GM23338 (cell line): Measurements from ENCODE around the gene RAB5IF. TPM values are rescaled to one million over a fixed set of nuclear protein-coding genes. Genes with fewer than 3 reads are reported as not detected.

Source experiments
- ATAC-seq: fragments of 200-7000 bp; cut with Tn5 transposase; 3 replicates; pipeline ENCODE4 v1.9.1; 2020
- DNase-seq: peaks from one replicate; pipeline ENCODE4 v3.0.0-alpha.2; 2015; ENCODE audit warnings: low spot score
- H2AFZ ChIP-seq: fragments of 200-600 bp; sonication (generic); 2 replicates; pipeline ENCODE4 v1.8.0; 2016; ENCODE audit warnings: antibody characterized with exemption, mild to moderate bottlenecking, moderate library complexity
- H3F3A ChIP-seq: fragments of 200-600 bp; sonication (generic); replicated peaks from 2 replicates; pipeline ENCODE4 v1.8.0; 2017; ENCODE audit warnings: antibody characterized with exemption, mixed run types, low read depth
- H3K27ac ChIP-seq: fragments of 200-600 bp; sonication (generic); 2 replicates; pipeline ENCODE4 v1.6.1; 2016; ENCODE audit warnings: low read depth
- H3K27me3 ChIP-seq: fragments of 200-600 bp; sonication (generic); 2 replicates; pipeline ENCODE4 v1.8.0; 2016; ENCODE audit warnings: mild to moderate bottlenecking, mixed run types, moderate library complexity; ENCODE audit not compliant: insufficient read depth
- H3K36me3 ChIP-seq: fragments of 200-600 bp; sonication (generic); 2 replicates; pipeline ENCODE4 v1.8.0; 2016; ENCODE audit warnings: mild to moderate bottlenecking; ENCODE audit not compliant: insufficient read depth
- H3K4me1 ChIP-seq: fragments of 200-600 bp; sonication (generic); 2 replicates; pipeline ENCODE4 v1.8.0; 2016; ENCODE audit warnings: mild to moderate bottlenecking, moderate library complexity; ENCODE audit not compliant: insufficient read depth
- H3K4me2 ChIP-seq: fragments of 200-600 bp; sonication (generic); 2 replicates; pipeline ENCODE4 v1.7.1; 2017; ENCODE audit warnings: mixed run types
- H3K4me3 ChIP-seq: fragments of 200-600 bp; sonication (generic); 2 replicates; pipeline ENCODE4 v1.6.1; 2016; ENCODE audit warnings: mixed run types
- H3K79me2 ChIP-seq: fragments of 200-600 bp; sonication (generic); replicated peaks from 2 replicates; pipeline ENCODE4 v1.8.0; 2017; ENCODE audit warnings: mild to moderate bottlenecking; ENCODE audit not compliant: insufficient read depth
- H3K9me2 ChIP-seq: fragments of 200-600 bp; sonication (generic); 2 replicates; pipeline ENCODE4 v1.8.0; 2017; ENCODE audit not compliant: insufficient read depth
- H4K20me1 ChIP-seq: fragments of 200-600 bp; sonication (generic); replicated peaks from 2 replicates; pipeline ENCODE4 v1.8.0; 2017; ENCODE audit warnings: mild to moderate bottlenecking; ENCODE audit not compliant: insufficient read depth
- H3K27ac Mint-ChIP-seq: 2 replicates; pipeline ENCODE4 v1.8.0; 2020; ENCODE audit warnings: inconsistent platforms, mild to moderate bottlenecking, moderate library complexity, mixed read lengths
- H3K27me3 Mint-ChIP-seq: 3 replicates; pipeline ENCODE4 v1.8.0; 2022; ENCODE audit warnings: low read depth, mild to moderate bottlenecking, moderate library complexity, mixed read lengths, inconsistent platforms; ENCODE audit not compliant: insufficient read depth, poor library complexity
- H3K36me3 Mint-ChIP-seq: 3 replicates; pipeline ENCODE4 v1.8.0; 2021; ENCODE audit warnings: low read depth, mild to moderate bottlenecking, inconsistent platforms, moderate library complexity, mixed read lengths
- H3K4me1 Mint-ChIP-seq: 3 replicates; pipeline ENCODE4 v1.8.0; 2020; ENCODE audit warnings: mild to moderate bottlenecking, inconsistent platforms, mixed read lengths
- H3K4me3 Mint-ChIP-seq: 3 replicates; pipeline ENCODE4 v1.8.0; 2021; ENCODE audit warnings: moderate library complexity, mild to moderate bottlenecking, inconsistent platforms, mixed read lengths
- H3K9me3 Mint-ChIP-seq: 3 replicates; pipeline ENCODE4 v1.8.0; 2020; ENCODE audit warnings: moderate library complexity, mild to moderate bottlenecking, inconsistent platforms, mixed read lengths
- ETS1 ChIP-seq: IDR thresholded peaks from 2 replicates; pipeline ENCODE4 v1.6.1; 2016; ENCODE audit warnings: antibody characterized with exemption
- EZH2 ChIP-seq: fragments of 200-600 bp; sonication (generic); IDR thresholded peaks from one replicate; pipeline ENCODE4 v1.8.0; 2017; ENCODE audit warnings: antibody characterized with exemption, mild to moderate bottlenecking, low read depth; ENCODE audit not compliant: unreplicated experiment
- EZH2phosphoT487 ChIP-seq: fragments of 200-600 bp; sonication (generic); IDR thresholded peaks from one replicate; pipeline ENCODE4 v1.8.1; 2018; ENCODE audit warnings: antibody characterized with exemption; ENCODE audit not compliant: unreplicated experiment
- JUNB ChIP-seq: IDR thresholded peaks from one replicate; pipeline ENCODE4 v1.6.1; 2016; ENCODE audit warnings: antibody characterized with exemption; ENCODE audit not compliant: unreplicated experiment
- NANOG ChIP-seq: IDR thresholded peaks from 2 replicates; pipeline ENCODE4 v1.6.1; 2016; ENCODE audit warnings: antibody characterized with exemption, borderline replicate concordance
- REST ChIP-seq: IDR thresholded peaks from one replicate; pipeline ENCODE4 v1.6.1; 2018; ENCODE audit warnings: antibody characterized with exemption; ENCODE audit not compliant: unreplicated experiment
- STAT1 ChIP-seq: IDR thresholded peaks from one replicate; pipeline ENCODE4 v1.6.1; 2016; ENCODE audit warnings: antibody characterized with exemption; ENCODE audit not compliant: unreplicated experiment
- ZNF114 ChIP-seq: fragments of 250-450 bp; sonication (Bioruptor Pico); IDR thresholded peaks from 2 replicates; pipeline ENCODE4 v1.5.0; 2020; ENCODE audit warnings: mild to moderate bottlenecking, moderate library complexity
- ZNF331 ChIP-seq: fragments of 250-450 bp; sonication (Bioruptor Pico); IDR thresholded peaks from 2 replicates; pipeline ENCODE4 v1.5.0; 2020; ENCODE audit warnings: low read depth, mild to moderate bottlenecking, moderate library complexity
- ZNF462 ChIP-seq: fragments of 250-450 bp; sonication (Bioruptor Pico); IDR thresholded peaks from 2 replicates; pipeline ENCODE4 v1.5.0; 2020; ENCODE audit warnings: mild to moderate bottlenecking, moderate library complexity
- polyA plus RNA-seq: library from polyadenylated mRNA; unstranded; fragments of >200 nt; fragmentation: Nextera tagmentation; extraction: Ambion mirVana; gene quantifications from 2 replicates; pipeline ENCODE4 v1.2.1, GENCODE V29; 2016
- total RNA-seq: library from RNA; depleted of rRNA; stranded (reverse); fragments of >200 nt; shearing (Covaris generic); gene quantifications from 2 replicates; pipeline ENCODE4 v1.2.3, GENCODE V29; 2014
- TF ChIP-seq, protein P1 (sequence below), 2 experiments: fragments of 200-600 bp in 1 of 2; sonication (generic) in 1 of 2; conservative IDR thresholded peaks; 2 replicates each; pipeline versions ENCODE4 v1.5.1 to v1.6.1; 2016 to 2017; ENCODE audit warnings: antibody characterized with exemption in 2 of 2, low read depth in 2 of 2, mild to moderate bottlenecking in 2 of 2, moderate library complexity in 1 of 2

RAB5IF gene
- total and polyA plus RNA-seq, 2 experiments from 2014 or later: 123 to 138 TPM

DNA sequence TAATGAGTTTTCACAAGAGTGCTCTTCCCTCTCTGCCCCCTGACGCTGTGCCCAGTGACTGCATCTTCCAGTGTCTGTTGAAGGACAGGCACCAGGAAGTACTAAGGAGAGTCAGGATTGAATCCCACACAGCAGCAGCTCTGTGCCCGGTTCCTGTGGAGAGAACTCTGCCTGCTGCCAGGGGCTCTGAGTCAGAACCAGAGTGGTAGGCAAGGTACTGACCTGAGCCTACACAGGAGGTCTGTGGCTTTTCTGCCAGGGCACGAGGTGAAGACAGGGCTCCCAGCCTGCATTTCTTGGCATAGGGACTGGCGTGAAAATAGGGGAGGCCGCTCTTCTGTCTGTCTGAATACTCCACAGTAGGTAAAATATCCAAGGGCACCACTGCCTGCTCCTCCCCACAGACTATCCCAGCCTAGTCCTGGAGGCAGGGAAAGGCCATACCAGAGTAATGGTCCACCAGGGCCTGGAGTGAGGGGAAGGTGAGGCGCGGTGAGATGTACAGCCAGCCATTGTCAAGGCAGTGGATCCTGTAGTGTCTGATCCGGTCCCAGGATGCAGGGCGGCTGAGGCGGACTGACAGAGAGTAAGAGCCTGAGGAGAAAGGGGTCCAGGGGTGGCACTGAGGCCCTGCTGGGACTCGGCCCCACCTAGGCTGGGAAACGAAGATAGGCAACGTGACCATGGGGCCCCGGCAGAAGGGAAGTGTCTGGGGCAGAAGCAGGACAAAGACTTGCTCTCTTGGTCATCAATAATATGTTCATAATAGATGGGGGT lies 9.4 kb downstream of the RAB5IF start (continued):
- no peak for TF ChIP-seq ZNF462
- no peak for TF ChIP-seq REST
- TF ChIP-seq EZH2phosphoT487: no peak
- no peak for TF ChIP-seq ZNF331

GRCh38 chr20:36620917-36621316 lies 15.3 kb downstream of the RAB5IF start:
- Histone ChIP-seq H2AFZ (no peak overlapping the region), H3K4me3 (no peak overlapping the region), H3K4me1 (no peaks in the 10 kb centered on the region; the same call in 1 of the 2 replicates), H3K79me2 (no peaks in the 10 kb centered on the region), H3F3A (no peaks in the 10 kb centered on the region), H3K4me2 (no peak overlapping the region), H3K27ac (no peak overlapping the region), H3K27me3 (no peaks in the 10 kb centered on the region), H3K9me2 (no peaks in the 10 kb centered on the region; the same call in 1 of the 2 replicates), H3K36me3 (no peaks in the 10 kb centered on the region), H4K20me1 (no peaks in the 10 kb centered on the region)
- Mint-ChIP-seq H3K27ac (no peak overlapping the region), H3K36me3 (no peaks in the 10 kb centered on the region), H3K9me3 (no peaks in the 10 kb centered on the region; the same call in 2 of the 3 replicates), H3K4me3 (no peak overlapping the region), H3K27me3 (no peaks in the 10 kb centered on the region), H3K4me1 (peaks cover 6% of the 10 kb centered on the region)
- no peak for ATAC-seq
- no peak for DNase-seq
- no peak for TF ChIP-seq ETS1
- no peak for TF ChIP-seq NANOG
- no peak for TF ChIP-seq EZH2
- no peak for TF ChIP-seq JUNB
- TF ChIP-seq EZH2phosphoT487: no peak
- no peak for TF ChIP-seq ZNF114
- TF ChIP-seq STAT1: no peak
- no peak for TF ChIP-seq ZNF331
- TF ChIP-seq, protein P1, sequence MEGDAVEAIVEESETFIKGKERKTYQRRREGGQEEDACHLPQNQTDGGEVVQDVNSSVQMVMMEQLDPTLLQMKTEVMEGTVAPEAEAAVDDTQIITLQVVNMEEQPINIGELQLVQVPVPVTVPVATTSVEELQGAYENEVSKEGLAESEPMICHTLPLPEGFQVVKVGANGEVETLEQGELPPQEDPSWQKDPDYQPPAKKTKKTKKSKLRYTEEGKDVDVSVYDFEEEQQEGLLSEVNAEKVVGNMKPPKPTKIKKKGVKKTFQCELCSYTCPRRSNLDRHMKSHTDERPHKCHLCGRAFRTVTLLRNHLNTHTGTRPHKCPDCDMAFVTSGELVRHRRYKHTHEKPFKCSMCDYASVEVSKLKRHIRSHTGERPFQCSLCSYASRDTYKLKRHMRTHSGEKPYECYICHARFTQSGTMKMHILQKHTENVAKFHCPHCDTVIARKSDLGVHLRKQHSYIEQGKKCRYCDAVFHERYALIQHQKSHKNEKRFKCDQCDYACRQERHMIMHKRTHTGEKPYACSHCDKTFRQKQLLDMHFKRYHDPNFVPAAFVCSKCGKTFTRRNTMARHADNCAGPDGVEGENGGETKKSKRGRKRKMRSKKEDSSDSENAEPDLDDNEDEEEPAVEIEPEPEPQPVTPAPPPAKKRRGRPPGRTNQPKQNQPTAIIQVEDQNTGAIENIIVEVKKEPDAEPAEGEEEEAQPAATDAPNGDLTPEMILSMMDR (conservative IDR thresholded peaks at IDR 0.05; ENCODE audit: low read depth in 2 of 2): no peak
